Vagina (tissue), 2 donors: ENCODE results near the gene RBM23. TPM values are rescaled to one million over a fixed set of nuclear protein-coding genes. Genes with fewer than 3 reads are reported as not detected.
"Not testable (repeated sequence)": the region's sequence is repeated elsewhere in the genome, so short reads cannot be mapped to it uniquely, and the experiment has no call there.

ENCODE experiments used
- DNase-seq, 2 donors: peaks; one replicate each; pipeline ENCODE4 v3.0.0-alpha.2; 2017; ENCODE audit errors: extremely low spot score in 2 of 2
- H3K27ac ChIP-seq: fragments of 200-600 bp; sonication (generic); one replicate; pipeline ENCODE4 v1.5.1; 2019
- H3K27me3 ChIP-seq: fragments of 200-600 bp; sonication (generic); one replicate; pipeline ENCODE4 v1.5.1; 2019
- H3K36me3 ChIP-seq, 2 donors: fragments of 200-600 bp; sonication (generic); one replicate each; pipeline ENCODE4 v1.5.1; 2017 to 2019
- H3K4me1 ChIP-seq: fragments of 200-600 bp; sonication (generic); one replicate; pipeline ENCODE4 v1.5.1; 2019
- H3K4me3 ChIP-seq, 2 donors: fragments of 200-600 bp; sonication (generic); 1 replicate in 1 of 2; 2 replicates in 1 of 2; pipeline ENCODE4 v1.5.1; 2016 to 2019
- H3K9me3 ChIP-seq: fragments of 200-600 bp; sonication (generic); one replicate; pipeline ENCODE4 v1.5.1; 2019
- CTCF ChIP-seq, 3 experiments: fragments of 450-650 bp in 2 of 3; fragments of 200-600 bp in 1 of 3; sonication (generic) in 1 of 3; IDR thresholded peaks; one replicate each; pipeline ENCODE4 v1.5.1; 2017 to 2019; ENCODE audit warnings: antibody characterized with exemption in 3 of 3, mild to moderate bottlenecking in 2 of 3, moderate library complexity in 2 of 3
- POLR2A ChIP-seq, 2 donors: fragments of 450-650 bp; IDR thresholded peaks; one replicate each; pipeline ENCODE4 v1.6.1; 2017; ENCODE audit warnings: antibody characterized with exemption in 2 of 2, mild to moderate bottlenecking in 2 of 2, moderate library complexity in 2 of 2
- POLR2AphosphoS5 ChIP-seq, 2 donors: sonication (generic); formaldehyde crosslinking; IDR thresholded peaks; one replicate each; pipeline ENCODE4 v1.9.0; 2017; ENCODE audit warnings: antibody characterized with exemption in 2 of 2, mild to moderate bottlenecking in 2 of 2, low read depth in 1 of 2; ENCODE audit not compliant: insufficient read depth in 1 of 2
- intact Hi-C: fragments of 100-400 bp; cut with DNase I; formaldehyde crosslinking; loops from one replicate; pipeline ENCODE4 v1.15.1; 2023
- total RNA-seq: library from RNA; depleted of rRNA; stranded (reverse); fragments of >200 nt; gene quantifications from one replicate; pipeline ENCODE4 v1.2.3, GENCODE V29; 2016

Gene RBM23
- total RNA-seq = 68.5 TPM

DNA sequence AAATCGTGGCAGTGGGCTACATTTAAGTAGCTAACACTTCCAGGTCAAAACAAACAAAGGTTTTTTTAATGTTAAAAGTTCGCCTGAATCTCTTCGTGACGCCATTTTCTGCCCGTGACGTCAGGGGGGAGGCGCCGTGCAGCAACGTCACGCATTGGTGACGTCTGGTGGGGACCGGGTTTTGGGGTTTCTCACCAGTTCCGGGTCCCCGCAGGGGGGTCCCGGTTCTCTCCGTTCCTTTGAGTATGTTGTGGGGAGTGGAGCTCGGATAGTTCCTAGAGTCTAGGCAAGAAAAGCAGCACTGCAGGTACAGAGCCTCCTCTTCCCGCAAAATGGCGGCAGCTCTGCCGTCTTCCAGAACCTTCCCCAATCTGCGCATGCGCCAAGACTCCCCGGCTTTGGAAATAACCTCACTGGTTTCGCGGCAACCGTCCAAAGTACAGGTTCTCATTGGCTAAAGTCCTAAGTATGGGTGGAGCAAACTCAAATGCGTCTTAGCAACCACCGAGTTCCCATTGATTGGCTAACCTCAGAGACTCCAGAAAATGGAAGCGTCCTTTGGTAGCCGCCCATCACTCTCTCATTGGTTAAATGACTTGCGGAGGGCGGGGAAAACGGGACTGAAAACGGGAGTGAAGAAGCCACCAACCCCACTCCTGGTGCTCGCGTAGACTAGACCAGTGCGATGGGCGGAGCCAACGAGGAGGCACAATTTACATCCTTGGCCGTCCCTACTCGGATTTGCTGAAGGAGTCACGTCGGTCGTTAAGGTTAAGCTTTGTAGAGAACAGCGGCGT lies at the start of gene RBM23:
Gene RBM23 (minus strand): TSS at position 346 of the 797 bp plus-strand sequence.
- peak; percentile 99 to 100 for DNase-seq
- H3K27me3 ChIP-seq = no peaks in the 10 kb centered on the region
- H3K9me3 ChIP-seq = no peaks in the 10 kb centered on the region
- H3K27ac ChIP-seq = peak within 1 kb of the TSS; percentile 100
- intact Hi-C loops = no loop called here
- H3K36me3 ChIP-seq = peaks cover 0 to 38% of the 10 kb centered on the region in 2 donors
- peak within 1 kb of the TSS; percentile 77 to 91 for H3K4me3 ChIP-seq
- H3K4me1 ChIP-seq = peaks cover 39% of the 10 kb centered on the region
- TF ChIP-seq CTCF (IDR thresholded peaks at IDR 0.05) (no peak), POLR2AphosphoS5 (IDR thresholded peaks at IDR 0.05; ENCODE audit: insufficient read depth in 1 of 2, low read depth in 1 of 2) (peak; percentile 94 to 98), POLR2A (IDR thresholded peaks at IDR 0.05) (peak; percentile 6 to 72)

DNA sequence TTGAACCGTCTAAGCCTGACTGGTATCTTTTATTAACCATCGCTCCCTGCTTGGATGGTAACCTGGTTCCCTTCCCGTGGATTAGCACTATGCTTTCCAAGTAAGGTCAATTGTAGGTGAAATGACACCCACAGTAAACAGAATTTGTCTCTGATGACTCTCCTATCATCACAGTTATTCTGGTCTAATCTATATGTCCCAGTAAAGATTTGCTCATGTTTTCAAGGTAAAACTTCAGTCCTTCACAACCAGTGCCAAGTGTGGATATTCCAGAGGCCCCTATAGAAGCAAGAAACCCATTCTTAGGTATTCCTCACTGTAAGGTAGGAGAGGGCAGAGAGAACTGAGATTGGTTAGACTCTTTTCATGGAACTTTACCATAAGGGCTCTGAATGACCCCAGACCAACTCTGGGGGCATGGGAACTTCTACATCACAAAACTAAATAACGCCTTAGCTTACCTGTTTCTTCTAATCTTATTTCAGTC lies 47.9 kb upstream of the RBM23 start:
- H3K4me1 ChIP-seq = no peaks in the 10 kb centered on the region
- no peak overlapping the region for H3K27ac ChIP-seq
- H3K9me3 ChIP-seq = no peaks in the 10 kb centered on the region
- no peak for TF ChIP-seq CTCF (IDR thresholded peaks at IDR 0.05)
- TF ChIP-seq POLR2A (IDR thresholded peaks at IDR 0.05) = no peak
- no peak for TF ChIP-seq POLR2AphosphoS5 (IDR thresholded peaks at IDR 0.05; ENCODE audit: insufficient read depth in 1 of 2, low read depth in 1 of 2)
- no peaks in the 10 kb centered on the region for H3K36me3 ChIP-seq
- no peaks in the 10 kb centered on the region for H3K27me3 ChIP-seq
- H3K4me3 ChIP-seq = no peak overlapping the region
- intact Hi-C loops = no loop called here
- no peak for DNase-seq

- intact Hi-C loops, H3K27me3 ChIP-seq, H3K4me1 ChIP-seq, H3K9me3 ChIP-seq, H3K27ac ChIP-seq, H3K4me3 ChIP-seq, DNase-seq, H3K36me3 ChIP-seq: not testable (repeated sequence)
Measured at GRCh38 chr14:22965916-22966782, 47.2 kb upstream of the RBM23 start.

DNA sequence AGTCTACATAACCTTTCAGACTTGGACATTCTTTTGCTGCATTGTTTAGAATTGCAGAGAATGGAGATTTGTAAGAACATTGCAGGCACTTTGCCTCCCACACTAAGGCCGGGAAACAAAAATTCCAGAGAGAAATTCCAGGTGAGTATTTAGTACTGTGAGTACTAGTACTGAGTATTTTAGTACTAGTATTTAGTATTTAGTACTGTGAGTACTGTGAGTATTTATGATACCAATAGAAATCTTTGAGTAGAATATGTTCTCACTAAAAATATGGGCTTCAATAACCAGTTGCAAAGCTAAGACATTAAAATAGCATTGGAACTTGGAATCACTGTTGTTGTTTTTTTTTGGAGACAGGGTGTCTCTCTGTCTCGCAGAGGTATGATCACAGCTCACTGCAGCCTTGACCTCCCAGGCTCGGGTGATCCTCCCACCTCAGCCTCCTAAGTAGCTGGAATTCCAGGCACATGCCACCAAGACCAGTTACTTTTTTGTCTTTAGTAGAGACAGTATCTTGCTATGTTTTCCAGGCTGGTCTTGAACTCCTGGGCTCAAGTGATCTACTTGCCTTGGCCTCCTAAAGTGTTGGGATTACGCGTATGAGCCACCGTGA lies 43.2 kb upstream of the RBM23 start:
- Histone ChIP-seq H3K4me3 (no peak overlapping the region), H3K27me3 (no peaks in the 10 kb centered on the region), H3K27ac (no peak overlapping the region), H3K36me3 (no peaks in the 10 kb centered on the region), H3K4me1 (no peaks in the 10 kb centered on the region), H3K9me3 (no peaks in the 10 kb centered on the region)
- no peak for DNase-seq
- TF ChIP-seq CTCF (IDR thresholded peaks at IDR 0.05) = no peak
- TF ChIP-seq POLR2AphosphoS5 (IDR thresholded peaks at IDR 0.05; ENCODE audit: insufficient read depth in 1 of 2, low read depth in 1 of 2) = no peak
- no peak for TF ChIP-seq POLR2A (IDR thresholded peaks at IDR 0.05)
- intact Hi-C loops = no loop called here
